Measurements from ENCODE around the gene DDX41. TPM values are rescaled to one million over a fixed set of nuclear protein-coding genes. Genes with fewer than 3 reads are reported as not detected.

DDX41 gene
- total RNA-seq: 136 and 138 TPM in 2 replicates

GRCh38 chr5:177516601-177517568 lies at the start of gene DDX41:
TSS of gene DDX41 (minus strand) at chr5:177516961. CDS start at chr5:177516945, 16 bp downstream.

GRCh38 chr5:177554474-177555111 lies 37.8 kb upstream of the DDX41 start, which contains the start of gene FAM193B:
TSS of gene FAM193B (minus strand) at chr5:177554563. CDS start at chr5:177554458, 105 bp downstream.

GRCh38 chr5:177509381-177509951 lies 7.3 kb downstream of the DDX41 start, which contains the start of gene DOK3:
TSS of gene DOK3 (minus strand) at chr5:177509826. CDS start at chr5:177509540, 286 bp downstream.

GRCh38 chr5:177497292-177498012 lies 19.3 kb downstream of the DDX41 start, which contains the start of gene PDLIM7:
TSS of gene PDLIM7 (minus strand) at chr5:177497604. CDS start at chr5:177496512, 1,092 bp downstream.

GRCh38 chr5:177473443-177474001 lies 43.2 kb downstream of the DDX41 start, which contains the start of gene DBN1:
TSS of gene DBN1 (minus strand) at chr5:177473634. CDS start at chr5:177473521, 113 bp downstream.

Other genes starting within 250 kb of the DDX41 start
- 19.6 and 24.3 TPM in 2 replicates for gene RAB24, start 213.2 kb downstream of the DDX41 start, total RNA-seq
- gene PRELID1, start 213.2 kb downstream of the DDX41 start, total RNA-seq: 165 and 185 TPM in 2 replicates
- 5.8 and 10.9 TPM in 2 replicates for gene MXD3, start 205.1 kb downstream of the DDX41 start, total RNA-seq
- 280 and 321 TPM in 2 replicates for gene LMAN2, start 165.3 kb downstream of the DDX41 start, total RNA-seq
- gene RGS14, start 159.0 kb downstream of the DDX41 start, total RNA-seq: 23.4 and 31.0 TPM in 2 replicates
- not detected in 2 replicates for gene SLC34A1, start 132.5 kb downstream of the DDX41 start, total RNA-seq
- gene PFN3, start 116.3 kb downstream of the DDX41 start, total RNA-seq: not detected in 2 replicates
- 14.4 and 19.6 TPM in 2 replicates for gene F12, start 107.4 kb downstream of the DDX41 start, total RNA-seq
- 44.1 and 50.4 TPM in 2 replicates for gene GRK6, start 90.3 kb downstream of the DDX41 start, total RNA-seq
- gene PRR7, start 70.1 kb downstream of the DDX41 start, total RNA-seq: 21.9 and 29.7 TPM in 2 replicates
- gene DBN1, start 43.3 kb downstream of the DDX41 start, total RNA-seq: 126 and 146 TPM in 2 replicates
- 108 and 136 TPM in 2 replicates for gene PDLIM7, start 19.4 kb downstream of the DDX41 start, total RNA-seq
- gene DOK3, start 7.1 kb downstream of the DDX41 start, total RNA-seq: 0.99 and 1.9 TPM in 2 replicates
- 27.3 and 33.9 TPM in 2 replicates for gene FAM193B, start 37.6 kb upstream of the DDX41 start, total RNA-seq
- 134 and 136 TPM in 2 replicates for gene TMED9, start 75.2 kb upstream of the DDX41 start, total RNA-seq
- 25.7 and 30.0 TPM in 2 replicates for gene B4GALT7, start 83.2 kb upstream of the DDX41 start, total RNA-seq

All from airway epithelial cell (primary cell).